Ishikawa (cell line): ENCODE measurements around the gene CDHR5.

Experiments
- FOXM1 ChIP-seq: IDR thresholded peaks from 2 replicates; pipeline ENCODE4 v1.6.1; 2012; ENCODE audit warnings: low read depth, borderline replicate concordance
- NFIC ChIP-seq: IDR thresholded peaks from 2 replicates; pipeline ENCODE4 v1.6.1; 2012

DNA sequence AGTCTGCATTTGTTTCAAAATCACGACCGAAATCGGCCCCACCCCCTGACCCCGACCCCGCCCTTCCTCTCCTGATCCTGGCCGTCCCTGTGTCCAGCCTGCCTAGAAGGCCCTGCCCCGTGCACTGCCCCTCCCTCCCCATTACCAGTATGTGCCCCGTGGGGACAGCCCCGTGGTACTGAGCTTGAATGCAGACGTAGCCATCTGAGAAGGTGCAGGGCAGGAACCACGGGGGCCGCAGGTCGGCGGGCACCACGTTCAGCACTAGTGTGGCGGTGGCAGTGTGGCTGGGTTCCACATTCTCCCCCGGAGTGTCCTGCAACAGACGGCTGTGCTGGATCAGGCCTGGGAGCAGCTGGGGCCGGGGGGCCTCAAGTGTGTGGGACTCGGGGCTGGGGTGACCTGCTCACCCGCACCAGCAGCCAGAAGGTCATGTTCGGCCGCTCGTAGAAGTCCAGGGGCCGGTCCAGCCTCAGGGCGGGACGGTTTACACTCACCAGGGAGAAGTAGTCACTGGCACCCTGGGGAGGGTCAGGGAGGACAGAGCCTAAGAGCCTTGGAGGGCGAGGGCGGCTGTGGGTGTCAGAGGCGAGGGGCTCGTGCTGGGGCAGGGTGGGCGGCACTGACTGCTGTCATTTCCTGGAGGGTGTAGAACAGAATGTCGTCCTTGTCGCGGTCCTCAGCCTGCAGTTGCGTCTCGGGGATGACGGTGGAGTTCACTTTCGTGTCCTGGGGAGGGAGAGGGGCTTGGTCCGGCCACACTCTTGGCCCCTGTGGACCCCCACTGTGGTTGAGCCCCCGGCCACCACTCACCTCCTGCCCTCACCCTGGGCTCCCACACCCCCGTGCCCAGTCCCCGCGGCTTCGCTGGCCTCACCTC, 3.6 kb downstream of the CDHR5 start:
- TF ChIP-seq NFIC (no peak), FOXM1 (no peak)
